SK-N-SH (cell line): ENCODE results near the gene MX2. TPM values are rescaled to one million over a fixed set of nuclear protein-coding genes. Genes with fewer than 3 reads are reported as not detected.

Source experiments
- CTCF ChIA-PET: fragments of 300-600, 350-600 bp; formaldehyde crosslinking; extraction: SDS; loops from one replicate; lab custom pipeline; 2021; lab: Yijun Ruan, JAX
- POLR2A ChIA-PET: fragments of 350-600 bp; sonication (Branson Sonifier 250); formaldehyde crosslinking; extraction: SDS; loops from one replicate; lab custom pipeline; 2020; ENCODE audit warnings: antibody characterized with exemption, inconsistent platforms; lab: Yijun Ruan, JAX
- DNase-seq: peaks from one replicate; pipeline ENCODE4 v3.0.0; 2012
- H2AFZ ChIP-seq: fragments of 200-600 bp; sonication (generic); 2 replicates; pipeline ENCODE4 v1.8.1; 2016; ENCODE audit warnings: antibody characterized with exemption, mild to moderate bottlenecking, low read depth
- H3F3A ChIP-seq: fragments of 200-600 bp; sonication (generic); replicated peaks from 2 replicates; pipeline ENCODE3; 2016; ENCODE audit warnings: antibody characterized with exemption, mild to moderate bottlenecking; ENCODE audit not compliant: insufficient read depth
- H3K27ac ChIP-seq, 2 experiments: fragments of 200-500 bp in 1 of 2; fragments of 200-600 bp in 1 of 2; sonication (Bioruptor generic) in 1 of 2; sonication (generic), shearing (Covaris generic) in 1 of 2; 2 replicates each; pipeline versions ENCODE4 v1.5.1 to v1.6.1; 2014 to 2016; ENCODE audit warnings: low read depth in 2 of 2, inconsistent platforms in 1 of 2, low read length in 1 of 2, mild to moderate bottlenecking in 1 of 2, mixed read lengths in 1 of 2
- H3K27me3 ChIP-seq: fragments of 200-600 bp; sonication (generic), shearing (Covaris generic); 2 replicates; pipeline ENCODE4 v1.6.1; 2016; ENCODE audit warnings: mixed run types; ENCODE audit not compliant: insufficient read depth
- H3K36me3 ChIP-seq, 2 experiments: fragments of 200-500 bp in 1 of 2; fragments of 200-600 bp in 1 of 2; sonication (Bioruptor generic) in 1 of 2; sonication (generic) in 1 of 2; replicated peaks in 1 of 2; 2 replicates each; pipeline versions ENCODE3 to v1.5.1; 2014 to 2016; ENCODE audit warnings: low read length in 1 of 2, mild to moderate bottlenecking in 1 of 2; ENCODE audit not compliant: insufficient read depth in 2 of 2, control insufficient read depth in 1 of 2
- H3K4me1 ChIP-seq, 2 experiments: fragments of 200-500 bp in 1 of 2; fragments of 200-600 bp in 1 of 2; sonication (Bioruptor generic) in 1 of 2; sonication (generic), shearing (Covaris generic) in 1 of 2; 2 replicates each; pipeline versions ENCODE4 v1.5.1 to v1.6.1; 2014 to 2016; ENCODE audit warnings: low read depth in 1 of 2, low read length in 1 of 2, mixed run types in 1 of 2; ENCODE audit not compliant: insufficient read depth in 2 of 2, control insufficient read depth in 1 of 2
- H3K4me2 ChIP-seq: fragments of 200-600 bp; sonication (generic), shearing (Covaris generic); 2 replicates; pipeline ENCODE4 v1.6.1; 2017; ENCODE audit warnings: mixed run types
- H3K4me3 ChIP-seq, 2 experiments: fragments of 200-500 bp in 1 of 2; fragments of 200-600 bp in 1 of 2; sonication (Bioruptor generic) in 1 of 2; sonication (generic), shearing (Covaris generic) in 1 of 2; 2 replicates each; pipeline versions ENCODE4 v1.5.1 to v1.8.1; 2014 to 2016; ENCODE audit warnings: low read depth in 2 of 2, inconsistent platforms in 1 of 2, low read length in 1 of 2, mild to moderate bottlenecking in 1 of 2, mixed read lengths in 1 of 2, moderate library complexity in 1 of 2
- H3K79me2 ChIP-seq: fragments of 200-600 bp; sonication (generic); 2 replicates; pipeline ENCODE4 v1.8.1; 2017; ENCODE audit warnings: mild to moderate bottlenecking; ENCODE audit not compliant: insufficient read depth
- H3K9ac ChIP-seq: fragments of 200-600 bp; sonication (generic); 2 replicates; pipeline ENCODE4 v1.6.1; 2017; ENCODE audit warnings: mixed run types
- H3K9me2 ChIP-seq: fragments of 200-600 bp; sonication (generic); 2 replicates; pipeline ENCODE4 v1.6.1; 2017; ENCODE audit warnings: mixed run types
- H3K9me3 ChIP-seq: fragments of 200-600 bp; sonication (generic); 2 replicates; pipeline ENCODE4 v1.6.1; 2017; ENCODE audit warnings: mixed run types, mild to moderate bottlenecking, moderate library complexity
- H4K20me1 ChIP-seq: fragments of 200-600 bp; sonication (generic); 2 replicates; pipeline ENCODE4 v1.6.1; 2017; ENCODE audit warnings: mild to moderate bottlenecking, mixed run types; ENCODE audit not compliant: insufficient read depth
- ELF1 ChIP-seq: IDR thresholded peaks from 2 replicates; pipeline ENCODE4 v1.4.0; 2012
- EP300 ChIP-seq, 2 experiments: IDR thresholded peaks; 2 replicates each; pipeline versions ENCODE4 v1.4.0 to v1.6.1; 2012; ENCODE audit warnings: borderline replicate concordance in 1 of 2, low read depth in 1 of 2, low read length in 1 of 2
- EZH2phosphoT487 ChIP-seq: fragments of 200-600 bp; sonication (generic); IDR thresholded peaks from 2 replicates; pipeline ENCODE4 v1.6.1; 2017; ENCODE audit warnings: low read depth, mixed run types, mild to moderate bottlenecking, antibody characterized with exemption, moderate library complexity, borderline replicate concordance
- FOXM1 ChIP-seq: IDR thresholded peaks from 2 replicates; pipeline ENCODE4 v1.4.0; 2012; ENCODE audit warnings: low read depth, mild to moderate bottlenecking
- GABPA ChIP-seq: IDR thresholded peaks from 2 replicates; pipeline ENCODE4 v1.4.0; 2012; ENCODE audit warnings: low read depth, mild to moderate bottlenecking
- GATA2 ChIP-seq: sonication (generic); formaldehyde crosslinking; IDR thresholded peaks from 2 replicates; pipeline ENCODE4 v1.5.0; 2020; ENCODE audit warnings: mild to moderate bottlenecking, missing genetic modification reagents
- MEF2A ChIP-seq: IDR thresholded peaks from 2 replicates; pipeline ENCODE4 v1.4.0; 2012; ENCODE audit warnings: low read depth, borderline replicate concordance
- MXI1 ChIP-seq: IDR thresholded peaks from 2 replicates; pipeline ENCODE4 v1.6.1; 2012; ENCODE audit warnings: mild to moderate bottlenecking, low read depth, low read length, improper control_type of control experiment
- NRF1 ChIP-seq: IDR thresholded peaks from 2 replicates; pipeline ENCODE4 v1.6.1; 2012; ENCODE audit warnings: low read depth, mild to moderate bottlenecking, low read length
- POLR2AphosphoS5 ChIP-seq: IDR thresholded peaks from 2 replicates; pipeline ENCODE4 v1.6.1; 2012; ENCODE audit warnings: low read depth, low read length
- RAD21 ChIP-seq: IDR thresholded peaks from 2 replicates; pipeline ENCODE4 v1.6.1; 2012; ENCODE audit warnings: mild to moderate bottlenecking, low read length
- REST ChIP-seq: IDR thresholded peaks from 2 replicates; pipeline ENCODE4 v1.6.1; 2012; ENCODE audit warnings: mild to moderate bottlenecking, low read depth, low read length, moderate library complexity
- RFX5 ChIP-seq: IDR thresholded peaks from 2 replicates; pipeline ENCODE4 v1.6.1; 2012; ENCODE audit warnings: mild to moderate bottlenecking, improper control_type of control experiment, low read length
- RXRA ChIP-seq: IDR thresholded peaks from 2 replicates; pipeline ENCODE4 v1.4.0; 2012; ENCODE audit warnings: low read depth, mild to moderate bottlenecking, borderline replicate concordance
- YY1 ChIP-seq: IDR thresholded peaks from 2 replicates; pipeline ENCODE4 v1.4.0; 2012; ENCODE audit warnings: low read depth, mild to moderate bottlenecking
- WGBS: methylation state at CpG from one replicate; pipeline ENCODE4 v1.1.6; 2017; ENCODE audit warnings: low lambda C conversion rate; 5-methylcytosine and 5-hydroxymethylcytosine counted together
- polyA plus RNA-seq, 3 experiments: library from polyadenylated mRNA; depleted of rRNA; stranded (reverse); fragments of >200 nt; gene quantifications; 2 replicates each; pipeline ENCODE4 v1.2.3, GENCODE V29; 2012
- TF ChIP-seq, protein P1 (sequence below): fragments of 200-600 bp; sonication (generic); IDR thresholded peaks from 2 replicates; pipeline ENCODE4 v1.6.1; 2017; ENCODE audit warnings: antibody characterized with exemption, mild to moderate bottlenecking, moderate library complexity
- TF ChIP-seq, protein P2 (sequence below): IDR thresholded peaks from 2 replicates; pipeline ENCODE4 v1.4.0; 2012; ENCODE audit warnings: low read depth

The MX2 gene
- polyA plus RNA-seq, 1 of the 3 experiments (the other 2 are of a cell fraction): 0.08 TPM

GRCh38 chr21:41449613-41450012, 87.8 kb downstream of the MX2 start:
- Histone ChIP-seq H3K4me2 (no peak overlapping the region), H3K79me2 (no peaks in the 10 kb centered on the region), H3K27ac (no peak overlapping the region), H3K9me2 (no peaks in the 10 kb centered on the region), H2AFZ (no peak overlapping the region), H3K4me3 (no peak overlapping the region), H3K27me3 (no peaks in the 10 kb centered on the region), H3F3A (no peaks in the 10 kb centered on the region), H3K36me3 (no peaks in the 10 kb centered on the region), H3K9ac (no peak overlapping the region), H4K20me1 (no peaks in the 10 kb centered on the region), H3K9me3 (no peaks in the 10 kb centered on the region), H3K4me1 (no peaks in the 10 kb centered on the region)
- WGBS: 24% methylated on average over 2 of the region's 5 CpGs
- DNase-seq: no peak
- no peak for TF ChIP-seq EZH2phosphoT487
- no peak for TF ChIP-seq POLR2AphosphoS5
- TF ChIP-seq RAD21: no peak
- no peak for TF ChIP-seq ELF1
- TF ChIP-seq GABPA: no peak
- no peak for TF ChIP-seq REST
- no peak for TF ChIP-seq RFX5
- POLR2A ChIA-PET: no interaction called here
- CTCF ChIA-PET: interaction anchor here (1.1 to 2.1 kb wide), 3 partner anchors 11 to 166 kb away, joined by 3 to 17 read pairs (median 6); no protein-coding TSS in a partner anchor

DNA sequence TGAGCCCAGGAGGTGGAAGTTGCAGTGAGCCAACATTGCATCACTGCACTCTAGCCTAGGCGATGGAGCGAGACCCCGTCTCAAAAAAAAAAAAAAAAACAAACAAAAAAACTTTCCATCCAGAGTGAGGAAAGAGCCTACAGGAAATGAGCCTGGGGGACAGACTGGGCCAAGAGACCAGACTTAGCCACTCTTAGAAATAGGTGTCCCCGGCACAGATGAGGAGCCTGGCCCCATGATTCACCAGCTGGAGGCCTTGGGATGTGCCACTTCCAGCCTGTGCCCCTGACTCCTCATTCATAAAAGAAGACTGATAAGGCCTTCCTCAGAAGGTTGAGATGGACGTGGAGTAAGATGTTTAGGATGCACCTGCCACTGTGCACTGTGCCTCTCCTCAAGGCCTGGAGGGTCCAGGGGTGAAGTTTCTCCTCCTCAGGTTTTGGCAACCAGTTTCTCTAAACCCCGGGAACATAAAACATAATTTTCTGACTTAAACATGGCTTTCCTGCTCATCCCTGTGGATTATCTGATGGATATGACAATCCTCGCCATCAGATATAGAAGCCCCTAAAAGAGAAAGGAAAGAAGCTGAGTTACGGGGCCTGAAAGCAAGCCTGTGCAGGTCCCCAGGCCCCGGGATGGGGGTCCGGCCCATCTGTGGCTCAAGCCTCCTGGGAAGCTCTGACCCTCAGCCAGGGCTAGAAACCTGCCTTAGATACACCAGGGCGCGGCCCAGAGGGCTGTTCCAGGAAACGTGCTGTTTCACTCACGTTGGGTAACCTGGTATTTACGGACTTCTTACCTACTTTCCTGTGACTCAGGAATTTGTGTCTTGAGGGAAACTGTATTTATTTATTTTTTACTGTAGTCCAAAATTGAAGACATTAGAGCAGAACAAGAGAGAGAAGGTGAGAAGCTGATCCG, 90.2 kb downstream of the MX2 start:
- no peaks in the 10 kb centered on the region for H3K36me3 ChIP-seq
- no peak overlapping the region for H3K4me2 ChIP-seq
- no peak for DNase-seq
- H3K9me2 ChIP-seq: no peaks in the 10 kb centered on the region
- no peaks in the 10 kb centered on the region for H3K79me2 ChIP-seq
- ChIA-PET POLR2A (no interaction called here), CTCF (interaction anchor here (0.6 to 2.1 kb wide), 2 partner anchors 168 to 169 kb away, joined by 3 to 17 read pairs; no protein-coding TSS in a partner anchor)
- H3F3A ChIP-seq: no peaks in the 10 kb centered on the region
- no peak overlapping the region for H3K9ac ChIP-seq
- H4K20me1 ChIP-seq: no peaks in the 10 kb centered on the region
- no peaks in the 10 kb centered on the region for H3K27me3 ChIP-seq
- no peak overlapping the region for H3K27ac ChIP-seq
- no peaks in the 10 kb centered on the region for H3K9me3 ChIP-seq
- H2AFZ ChIP-seq: no peak overlapping the region
- H3K4me3 ChIP-seq: no peak overlapping the region
- H3K4me1 ChIP-seq: no peaks in the 10 kb centered on the region
- 65% methylated on average over 16 of the region's 16 CpGs for WGBS
- TF ChIP-seq RXRA: no peak
- TF ChIP-seq EZH2phosphoT487: no peak
- TF ChIP-seq NRF1: no peak
- no peak for TF ChIP-seq REST
- TF ChIP-seq EP300 (IDR thresholded peaks at IDR 0.05; ENCODE audit: borderline replicate concordance in 1 of 2, low read depth in 1 of 2, low read length in 1 of 2): no peak
- no peak for TF ChIP-seq FOXM1
- TF ChIP-seq, protein P1, sequence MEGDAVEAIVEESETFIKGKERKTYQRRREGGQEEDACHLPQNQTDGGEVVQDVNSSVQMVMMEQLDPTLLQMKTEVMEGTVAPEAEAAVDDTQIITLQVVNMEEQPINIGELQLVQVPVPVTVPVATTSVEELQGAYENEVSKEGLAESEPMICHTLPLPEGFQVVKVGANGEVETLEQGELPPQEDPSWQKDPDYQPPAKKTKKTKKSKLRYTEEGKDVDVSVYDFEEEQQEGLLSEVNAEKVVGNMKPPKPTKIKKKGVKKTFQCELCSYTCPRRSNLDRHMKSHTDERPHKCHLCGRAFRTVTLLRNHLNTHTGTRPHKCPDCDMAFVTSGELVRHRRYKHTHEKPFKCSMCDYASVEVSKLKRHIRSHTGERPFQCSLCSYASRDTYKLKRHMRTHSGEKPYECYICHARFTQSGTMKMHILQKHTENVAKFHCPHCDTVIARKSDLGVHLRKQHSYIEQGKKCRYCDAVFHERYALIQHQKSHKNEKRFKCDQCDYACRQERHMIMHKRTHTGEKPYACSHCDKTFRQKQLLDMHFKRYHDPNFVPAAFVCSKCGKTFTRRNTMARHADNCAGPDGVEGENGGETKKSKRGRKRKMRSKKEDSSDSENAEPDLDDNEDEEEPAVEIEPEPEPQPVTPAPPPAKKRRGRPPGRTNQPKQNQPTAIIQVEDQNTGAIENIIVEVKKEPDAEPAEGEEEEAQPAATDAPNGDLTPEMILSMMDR: no peak
- TF ChIP-seq, protein P2, sequence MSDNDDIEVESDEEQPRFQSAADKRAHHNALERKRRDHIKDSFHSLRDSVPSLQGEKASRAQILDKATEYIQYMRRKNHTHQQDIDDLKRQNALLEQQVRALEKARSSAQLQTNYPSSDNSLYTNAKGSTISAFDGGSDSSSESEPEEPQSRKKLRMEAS: no peak
- no peak for TF ChIP-seq YY1
- no peak for TF ChIP-seq RFX5
- no peak for TF ChIP-seq GATA2 (CRISPR knock-in tag)
- no peak for TF ChIP-seq MXI1
- no peak for TF ChIP-seq MEF2A
